ENCODE data around the gene MRPL36.
"Not testable (repeated sequence)": the region's sequence is repeated elsewhere in the genome, so short reads cannot be mapped to it uniquely, and the experiment has no call there.

The MRPL36 gene

GRCh38 chr5:1817261-1818043, 17.8 kb upstream of the MRPL36 start:
- no peak overlapping the region for H3K4me3 ChIP-seq (ENCODE audit: low read length)
- DNase-seq (ENCODE audit: low read depth), result no peak
- no peak for TF ChIP-seq CTCF (conservative IDR thresholded peaks at IDR 0.05; ENCODE audit: low read length)

DNA sequence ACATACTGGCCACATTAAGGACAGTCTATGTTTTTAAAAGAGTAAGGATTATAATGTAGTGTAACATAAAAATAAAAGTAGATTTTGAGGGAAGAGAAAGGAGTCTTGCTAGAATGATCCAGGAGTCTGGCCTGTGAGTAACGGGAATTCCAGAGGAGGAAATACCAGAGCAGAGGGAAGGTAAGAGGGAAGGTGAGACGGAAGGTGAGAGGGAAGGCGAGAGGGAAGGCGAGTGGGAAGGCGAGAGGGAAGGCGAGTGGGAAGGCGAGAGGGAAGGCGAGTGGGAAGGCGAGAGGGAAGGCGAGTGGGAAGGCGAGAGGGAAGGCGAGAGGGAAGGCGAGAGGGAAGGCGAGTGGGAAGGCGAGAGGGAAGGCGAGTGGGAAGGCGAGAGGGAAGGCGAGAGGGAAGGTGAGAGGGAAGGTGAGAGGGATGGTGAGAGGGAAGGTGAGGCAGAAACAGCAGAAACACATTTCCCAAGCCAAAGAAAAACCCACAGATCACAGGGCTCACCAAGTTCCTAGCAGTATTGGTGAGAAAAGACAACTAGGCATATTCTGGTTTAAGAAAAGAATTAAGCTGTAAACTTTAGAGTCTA, 17.0 kb upstream of the MRPL36 start:
- H3K4me3 ChIP-seq (ENCODE audit: low read length); DNase-seq (ENCODE audit: low read depth): not testable (repeated sequence)

GRCh38 chr5:1815881-1816292, 16.2 kb upstream of the MRPL36 start:
- H3K4me3 ChIP-seq (ENCODE audit: low read length), result no peak overlapping the region
- TF ChIP-seq CTCF (conservative IDR thresholded peaks at IDR 0.05; ENCODE audit: low read length), result no peak
- no peak for DNase-seq (ENCODE audit: low read depth)

GRCh38 chr5:1815071-1815786, 15.6 kb upstream of the MRPL36 start:
- TF ChIP-seq CTCF (conservative IDR thresholded peaks at IDR 0.05; ENCODE audit: low read length), result no peak
- no peak overlapping the region for H3K4me3 ChIP-seq (ENCODE audit: low read length)
- DNase-seq (ENCODE audit: low read depth), result no peak

GRCh38 chr5:1814183-1815020, 14.8 kb upstream of the MRPL36 start:
- DNase-seq (ENCODE audit: low read depth), result no peak
- no peak for TF ChIP-seq CTCF (conservative IDR thresholded peaks at IDR 0.05; ENCODE audit: low read length)
- H3K4me3 ChIP-seq (ENCODE audit: low read length), result no peak overlapping the region

DNA sequence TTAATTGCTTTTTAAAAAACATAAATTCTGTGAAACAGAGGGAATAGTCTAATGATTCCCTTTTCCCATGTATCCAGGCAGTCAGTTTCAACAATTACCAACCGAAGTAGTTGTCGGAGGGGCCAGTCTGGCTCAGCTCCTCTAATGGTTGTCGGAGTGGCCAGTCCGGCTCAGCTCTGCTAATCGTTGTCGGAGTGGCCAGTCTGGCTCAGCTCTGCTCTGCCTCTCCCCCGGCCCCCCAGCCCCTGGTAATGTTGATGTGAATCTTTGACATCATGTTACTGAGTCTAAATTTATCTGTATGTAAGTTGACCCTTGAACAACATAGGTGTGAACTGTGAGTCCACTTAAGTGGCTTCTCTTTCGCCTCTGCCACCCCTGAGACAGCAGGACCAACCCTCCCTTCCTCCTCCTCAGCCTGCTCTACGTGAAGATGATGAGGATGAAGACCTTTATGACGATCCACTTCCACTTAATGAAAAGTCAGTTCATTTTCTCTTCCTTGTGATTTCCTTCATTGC, 11.0 kb upstream of the MRPL36 start:
- no peak for DNase-seq (ENCODE audit: low read depth)
- H3K4me3 ChIP-seq (ENCODE audit: low read length), result no peak overlapping the region
- no peak for TF ChIP-seq CTCF (conservative IDR thresholded peaks at IDR 0.05; ENCODE audit: low read length)
